Caki2 (cell line): Measurements from ENCODE around the gene THAP11. TPM values are rescaled to one million over a fixed set of nuclear protein-coding genes. Genes with fewer than 3 reads are reported as not detected.

Experiments
- DNase-seq: peaks from one replicate; pipeline ENCODE4 v3.0.0-alpha.2; 2015; ENCODE audit warnings: low read depth
- in situ Hi-C: cut with HindIII; loops from 2 replicates; pipeline ENCODE4 v1.10.0; 2016; ENCODE audit warnings: low sequenced_read_pairs, low pct_unique_long_range_greater_than_20kb, mixed read lengths
- total RNA-seq: library from RNA; depleted of rRNA; stranded (reverse); fragments of >200 nt; shearing (Covaris generic); gene quantifications from 2 replicates; pipeline ENCODE4 v1.2.3, GENCODE V29; 2014; ENCODE audit warnings: low replicate concordance

THAP11 gene
- total RNA-seq, 1 experiment from 2014 or later: 56.6 TPM

GRCh38 chr16:67877064-67877463 lies 34.9 kb downstream of the THAP11 start:
- in situ Hi-C loops: loop anchor here (25.0 kb wide), 1 partner anchor 185 kb away; no protein-coding TSS in a partner anchor

DNA sequence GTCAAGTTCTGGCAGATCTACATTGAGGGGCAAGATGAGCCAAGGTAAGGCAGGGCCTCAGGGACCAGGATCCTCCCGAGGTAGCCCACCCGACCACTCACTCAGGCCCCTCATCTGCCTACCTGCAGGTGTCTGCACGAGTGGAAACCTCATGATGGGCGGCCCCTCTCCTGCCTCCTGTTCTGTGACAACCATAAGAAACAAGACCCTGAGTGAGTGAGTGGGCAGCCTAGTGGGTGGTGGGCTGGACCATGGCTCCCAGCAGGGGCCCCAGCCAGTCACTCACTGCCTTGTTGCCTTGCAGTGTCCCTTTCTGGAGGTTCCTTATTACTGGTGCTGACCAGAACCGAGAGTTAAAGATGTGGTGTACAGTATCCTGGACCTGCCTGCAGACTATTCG lies 36.1 kb downstream of the THAP11 start:
- no peak for DNase-seq
- in situ Hi-C loops: loop anchor here (25.0 kb wide), 1 partner anchor 184 kb away; no protein-coding TSS in a partner anchor

More at GRCh38 chr16:67877064-67877463, 34.9 kb downstream of the THAP11 start:
- no peak for DNase-seq

GRCh38 chr16:67878846-67879245 lies 36.7 kb downstream of the THAP11 start:
- in situ Hi-C loops: loop anchor here (25.0 kb wide), 1 partner anchor 183 kb away; no protein-coding TSS in a partner anchor
- DNase-seq: no peak

GRCh38 chr16:67879462-67879861 lies 37.3 kb downstream of the THAP11 start:
- DNase-seq: no peak
- in situ Hi-C loops: loop anchor here (25.0 kb wide), 1 partner anchor 183 kb away; no protein-coding TSS in a partner anchor

- in situ Hi-C loops: loop anchor here (25.0 kb wide), 1 partner anchor 182 kb away; no protein-coding TSS in a partner anchor
- no peak for DNase-seq
Measured at GRCh38 chr16:67879936-67880335, 37.8 kb downstream of the THAP11 start.

DNA sequence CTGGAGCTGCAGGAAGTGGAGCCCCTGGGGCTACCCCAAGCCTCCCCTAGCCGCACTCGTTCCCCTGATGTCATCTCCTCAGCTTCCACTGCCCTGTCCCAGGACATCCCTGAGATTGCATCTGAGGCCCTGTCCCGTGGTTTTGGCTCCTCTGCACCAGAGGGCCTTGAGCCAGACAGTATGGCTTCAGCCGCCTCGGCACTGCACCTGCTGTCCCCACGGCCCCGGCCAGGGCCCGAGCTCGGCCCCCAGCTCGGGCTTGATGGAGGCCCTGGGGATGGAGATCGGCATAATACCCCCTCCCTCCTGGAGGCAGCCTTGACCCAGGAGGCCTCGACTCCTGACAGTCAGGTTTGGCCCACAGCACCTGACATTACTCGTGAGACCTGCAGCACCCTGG lies 38.5 kb downstream of the THAP11 start:
- no peak for DNase-seq
- in situ Hi-C loops: loop anchor here (25.0 kb wide), 1 partner anchor 182 kb away; no protein-coding TSS in a partner anchor

DNA sequence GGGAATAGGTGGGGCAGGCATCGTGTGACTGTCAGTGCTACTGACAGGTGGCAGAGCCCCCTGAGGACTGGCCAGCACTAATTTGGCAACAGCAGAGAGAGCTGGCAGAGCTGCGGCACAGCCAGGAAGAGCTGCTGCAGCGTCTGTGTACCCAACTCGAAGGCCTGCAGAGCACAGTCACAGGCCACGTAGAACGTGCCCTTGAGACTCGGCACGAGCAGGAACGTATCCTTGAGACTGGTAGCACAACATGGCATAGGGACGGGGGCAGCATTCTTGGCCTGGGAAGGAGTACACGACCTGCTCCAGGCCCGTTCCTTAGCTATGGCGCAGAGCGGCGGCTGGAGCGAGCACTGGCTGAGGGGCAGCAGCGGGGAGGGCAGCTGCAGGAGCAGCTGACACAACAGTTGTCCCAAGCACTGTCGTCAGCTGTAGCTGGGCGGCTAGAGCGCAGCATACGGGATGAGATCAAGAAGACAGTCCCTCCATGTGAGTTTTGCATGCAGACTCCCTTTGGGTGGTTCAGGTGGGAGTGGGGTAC lies 39.6 kb downstream of the THAP11 start:
- in situ Hi-C loops: loop anchor here (25.0 kb wide), 1 partner anchor 181 kb away; no protein-coding TSS in a partner anchor
- no peak for DNase-seq

DNA sequence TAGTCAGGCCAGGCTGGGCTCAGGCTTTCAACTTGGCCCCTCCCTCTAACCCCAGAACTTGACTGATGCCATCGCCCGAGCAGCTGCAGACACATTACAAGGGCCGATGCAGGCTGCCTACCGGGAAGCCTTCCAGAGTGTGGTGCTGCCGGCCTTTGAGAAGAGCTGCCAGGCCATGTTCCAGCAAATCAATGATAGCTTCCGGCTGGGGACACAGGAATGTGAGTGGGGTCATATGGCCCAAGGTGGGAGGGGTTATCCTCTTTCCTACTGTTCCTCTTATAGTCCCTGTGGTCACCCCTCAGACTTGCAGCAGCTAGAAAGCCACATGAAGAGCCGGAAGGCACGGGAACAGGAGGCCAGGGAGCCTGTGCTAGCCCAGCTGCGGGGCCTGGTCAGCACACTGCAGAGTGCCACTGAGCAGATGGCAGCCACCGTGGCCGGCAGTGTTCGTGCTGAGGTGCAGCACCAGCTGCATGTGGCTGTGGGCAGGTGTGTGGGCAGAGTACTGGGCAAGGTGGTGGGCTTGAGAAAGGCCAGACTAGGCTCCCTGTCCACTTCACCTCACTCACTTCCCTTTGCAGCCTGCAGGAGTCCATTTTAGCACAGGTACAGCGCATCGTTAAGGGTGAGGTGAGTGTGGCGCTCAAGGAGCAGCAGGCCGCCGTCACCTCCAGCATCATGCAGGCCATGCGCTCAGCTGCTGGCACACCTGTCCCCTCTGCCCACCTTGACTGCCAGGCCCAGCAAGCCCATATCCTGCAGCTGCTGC lies 40.4 kb downstream of the THAP11 start:
- in situ Hi-C loops: loop anchor here (25.0 kb wide), 1 partner anchor 180 kb away; no protein-coding TSS in a partner anchor
- DNase-seq: no peak

DNA sequence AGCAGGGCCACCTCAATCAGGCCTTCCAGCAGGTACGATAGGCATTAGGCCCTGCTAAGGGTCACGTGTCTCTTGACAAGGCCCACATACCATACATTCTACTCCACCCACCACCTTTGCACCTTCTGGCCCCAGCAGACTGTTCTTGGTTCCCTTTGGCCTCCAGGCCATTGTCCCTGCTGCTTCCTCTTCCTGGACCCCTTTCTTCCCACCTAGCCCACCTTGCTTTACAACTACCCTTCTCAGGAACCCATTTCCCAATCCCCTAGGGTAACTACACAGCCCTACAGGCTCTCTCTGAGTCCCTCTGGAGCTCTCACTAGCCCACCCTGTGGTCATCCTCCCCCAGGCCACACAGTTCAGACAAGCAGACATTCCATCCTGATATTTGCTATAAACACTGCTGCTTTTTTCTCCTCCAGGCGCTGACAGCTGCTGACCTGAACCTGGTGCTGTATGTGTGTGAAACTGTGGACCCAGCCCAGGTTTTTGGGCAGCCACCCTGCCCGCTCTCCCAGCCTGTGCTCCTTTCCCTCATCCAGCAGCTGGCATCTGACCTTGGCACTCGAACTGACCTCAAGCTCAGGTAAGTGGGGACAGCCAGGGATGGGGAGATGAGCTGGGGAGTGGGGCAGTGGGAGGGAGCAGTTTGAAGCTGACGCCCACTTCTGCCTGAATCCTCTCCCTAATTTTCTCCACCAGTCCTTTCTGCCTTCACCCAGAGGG lies 41.2 kb downstream of the THAP11 start:
- in situ Hi-C loops: loop anchor here (25.0 kb wide), 1 partner anchor 179 kb away; no protein-coding TSS in a partner anchor

DNA sequence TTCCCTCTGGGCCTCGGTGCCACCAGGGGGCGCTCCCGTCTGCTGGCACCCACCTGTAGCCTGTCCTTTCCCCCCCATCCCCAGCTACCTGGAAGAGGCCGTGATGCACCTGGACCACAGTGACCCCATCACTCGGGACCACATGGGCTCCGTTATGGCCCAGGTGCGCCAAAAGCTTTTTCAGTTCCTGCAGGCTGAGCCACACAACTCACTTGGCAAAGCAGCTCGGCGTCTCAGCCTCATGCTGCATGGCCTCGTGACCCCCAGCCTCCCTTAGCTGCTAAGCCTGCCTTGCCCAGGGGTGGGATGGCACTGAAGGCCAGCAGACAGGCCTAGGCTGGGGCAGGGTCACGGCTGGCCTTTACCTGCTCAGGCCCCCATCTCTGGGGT lies 41.7 kb downstream of the THAP11 start:
- peak; percentile 47 for DNase-seq
- in situ Hi-C loops: loop anchor here (25.0 kb wide), 1 partner anchor 178 kb away; no protein-coding TSS in a partner anchor

More for the DNA sequence above, 41.2 kb downstream of the THAP11 start:
- no peak for DNase-seq

DNA sequence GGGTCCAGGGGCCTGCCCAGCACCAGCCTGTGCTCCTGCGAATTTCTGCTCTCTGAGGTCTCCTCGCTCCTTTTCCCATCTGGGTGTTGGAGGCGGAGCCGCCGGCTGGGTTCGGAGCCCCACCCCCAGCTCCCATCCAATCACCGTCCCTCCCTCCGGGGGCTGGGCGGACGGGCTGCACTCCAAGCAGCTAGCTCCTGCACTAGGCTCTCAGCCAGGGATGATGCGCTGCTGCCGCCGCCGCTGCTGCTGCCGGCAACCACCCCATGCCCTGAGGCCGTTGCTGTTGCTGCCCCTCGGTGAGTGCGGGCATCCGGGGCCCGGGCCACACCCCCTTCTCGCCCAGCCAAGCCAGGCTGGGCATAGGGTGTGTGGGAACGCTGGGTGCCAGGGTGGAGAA lies 42.6 kb downstream of the THAP11 start, which contains the start of gene NRN1L:
Gene NRN1L, plus strand, starts transcription at position 202 of the 400 bp plus-strand sequence. Its CDS starts 19 bp downstream, at position 221.
- peak; percentile 85 for DNase-seq
- in situ Hi-C loops: loop anchor here (25.0 kb wide), 1 partner anchor 178 kb away; no protein-coding TSS in a partner anchor

GRCh38 chr16:67885545-67885944 lies 43.4 kb downstream of the THAP11 start:
- in situ Hi-C loops: loop anchor here (25.0 kb wide), 1 partner anchor 177 kb away; no protein-coding TSS in a partner anchor
- DNase-seq: no peak

GRCh38 chr16:67885976-67886375 lies 43.9 kb downstream of the THAP11 start:
- DNase-seq: no peak
- in situ Hi-C loops: loop anchor here (25.0 kb wide), 1 partner anchor 176 kb away; no protein-coding TSS in a partner anchor

GRCh38 chr16:67886387-67886786 lies 44.3 kb downstream of the THAP11 start:
- DNase-seq: no peak
- in situ Hi-C loops: loop anchor here (25.0 kb wide), 1 partner anchor 176 kb away; no protein-coding TSS in a partner anchor

DNA sequence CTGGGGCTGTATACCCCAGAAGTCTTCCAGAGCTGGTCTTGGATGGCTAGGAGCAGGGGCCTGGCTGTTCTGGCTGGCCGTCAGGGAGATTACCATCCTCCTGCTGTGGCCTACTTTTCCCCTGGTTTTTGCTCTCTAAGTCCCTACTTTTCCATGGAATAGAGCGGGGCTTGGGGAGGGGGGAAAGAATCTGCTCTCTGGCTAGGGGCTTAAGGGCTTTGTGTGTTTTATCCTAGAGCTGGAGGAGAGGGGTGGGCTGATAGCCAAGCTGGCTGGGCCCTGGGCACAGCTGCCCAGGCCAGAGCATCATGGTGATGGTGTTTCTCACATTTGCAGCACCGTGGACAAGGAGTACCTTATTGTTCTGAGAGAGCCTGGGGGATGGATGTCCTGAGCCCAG lies 46.2 kb downstream of the THAP11 start:
- DNase-seq: no peak
- in situ Hi-C loops: loop anchor here (25.0 kb wide), 1 partner anchor 174 kb away; no protein-coding TSS in a partner anchor

DNA sequence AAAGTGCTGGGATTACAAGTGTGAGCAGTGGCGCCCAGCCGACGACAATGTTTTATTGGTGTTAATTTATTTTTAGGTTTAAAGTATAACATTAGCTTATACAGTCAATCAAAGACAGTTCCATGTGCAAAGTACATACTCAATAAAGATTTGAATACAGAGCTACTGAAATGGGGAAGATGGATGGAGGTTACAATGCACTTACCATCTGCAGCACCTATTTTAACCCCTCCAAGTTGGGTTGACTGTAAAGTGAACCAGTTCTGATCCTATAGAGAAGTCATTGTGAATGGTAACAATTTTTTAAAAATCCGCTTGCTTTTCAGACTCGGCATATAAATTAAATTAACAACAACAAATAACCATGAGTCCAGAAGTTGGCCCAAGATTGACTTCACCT lies 50.3 kb downstream of the THAP11 start:
- in situ Hi-C loops: loop anchor here (25.0 kb wide), 1 partner anchor 170 kb away; no protein-coding TSS in a partner anchor
- DNase-seq: no peak

GRCh38 chr16:67892899-67893742 lies 51.0 kb downstream of the THAP11 start, which contains the start of gene PSKH1:
TSS of gene PSKH1 (plus strand) at chr16:67893254. CDS start at chr16:67908750, 15,496 bp downstream.
- peak; percentile 88 for DNase-seq
- in situ Hi-C loops: loop anchor here (25.0 kb wide), 1 partner anchor 169 kb away; no protein-coding TSS in a partner anchor
